22Rv1 (cell line): Measurements from ENCODE around the gene MYO10.

ENCODE experiments used
- ZFX ChIP-seq: fragments of 450-650 bp; IDR thresholded peaks from 2 replicates; pipeline ENCODE4 v1.6.1; 2017; ENCODE audit warnings: antibody characterized with exemption, borderline replicate concordance
- TF ChIP-seq, protein P1 (sequence below): fragments of 450-650 bp; IDR thresholded peaks from 2 replicates; pipeline ENCODE4 v1.5.1; 2017; ENCODE audit warnings: mild to moderate bottlenecking

DNA sequence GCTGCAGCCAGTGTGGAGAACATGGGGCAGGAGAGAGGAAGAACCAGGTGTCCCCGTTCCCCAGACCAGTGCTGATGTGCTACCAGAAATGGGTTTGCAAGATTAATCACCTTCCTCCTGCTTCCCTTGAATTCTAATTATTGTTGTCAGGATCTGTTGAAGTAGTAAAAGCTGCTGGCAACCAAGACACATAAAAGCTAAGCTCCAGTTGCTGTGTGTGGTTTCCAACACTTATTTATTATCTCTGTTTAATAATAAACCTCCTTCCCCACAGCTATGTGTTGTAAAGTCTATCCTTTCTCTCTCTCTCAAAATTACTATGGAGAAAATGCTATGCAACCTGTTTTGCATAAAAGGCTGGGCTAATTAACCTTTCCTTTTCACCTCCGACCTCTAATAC is 317.0 kb downstream of the MYO10 start:
- TF ChIP-seq, protein P1, sequence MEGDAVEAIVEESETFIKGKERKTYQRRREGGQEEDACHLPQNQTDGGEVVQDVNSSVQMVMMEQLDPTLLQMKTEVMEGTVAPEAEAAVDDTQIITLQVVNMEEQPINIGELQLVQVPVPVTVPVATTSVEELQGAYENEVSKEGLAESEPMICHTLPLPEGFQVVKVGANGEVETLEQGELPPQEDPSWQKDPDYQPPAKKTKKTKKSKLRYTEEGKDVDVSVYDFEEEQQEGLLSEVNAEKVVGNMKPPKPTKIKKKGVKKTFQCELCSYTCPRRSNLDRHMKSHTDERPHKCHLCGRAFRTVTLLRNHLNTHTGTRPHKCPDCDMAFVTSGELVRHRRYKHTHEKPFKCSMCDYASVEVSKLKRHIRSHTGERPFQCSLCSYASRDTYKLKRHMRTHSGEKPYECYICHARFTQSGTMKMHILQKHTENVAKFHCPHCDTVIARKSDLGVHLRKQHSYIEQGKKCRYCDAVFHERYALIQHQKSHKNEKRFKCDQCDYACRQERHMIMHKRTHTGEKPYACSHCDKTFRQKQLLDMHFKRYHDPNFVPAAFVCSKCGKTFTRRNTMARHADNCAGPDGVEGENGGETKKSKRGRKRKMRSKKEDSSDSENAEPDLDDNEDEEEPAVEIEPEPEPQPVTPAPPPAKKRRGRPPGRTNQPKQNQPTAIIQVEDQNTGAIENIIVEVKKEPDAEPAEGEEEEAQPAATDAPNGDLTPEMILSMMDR: no peak
- no peak for TF ChIP-seq ZFX
